ENCODE data around the gene SPRN.

- TF ChIP-seq, protein P1, sequence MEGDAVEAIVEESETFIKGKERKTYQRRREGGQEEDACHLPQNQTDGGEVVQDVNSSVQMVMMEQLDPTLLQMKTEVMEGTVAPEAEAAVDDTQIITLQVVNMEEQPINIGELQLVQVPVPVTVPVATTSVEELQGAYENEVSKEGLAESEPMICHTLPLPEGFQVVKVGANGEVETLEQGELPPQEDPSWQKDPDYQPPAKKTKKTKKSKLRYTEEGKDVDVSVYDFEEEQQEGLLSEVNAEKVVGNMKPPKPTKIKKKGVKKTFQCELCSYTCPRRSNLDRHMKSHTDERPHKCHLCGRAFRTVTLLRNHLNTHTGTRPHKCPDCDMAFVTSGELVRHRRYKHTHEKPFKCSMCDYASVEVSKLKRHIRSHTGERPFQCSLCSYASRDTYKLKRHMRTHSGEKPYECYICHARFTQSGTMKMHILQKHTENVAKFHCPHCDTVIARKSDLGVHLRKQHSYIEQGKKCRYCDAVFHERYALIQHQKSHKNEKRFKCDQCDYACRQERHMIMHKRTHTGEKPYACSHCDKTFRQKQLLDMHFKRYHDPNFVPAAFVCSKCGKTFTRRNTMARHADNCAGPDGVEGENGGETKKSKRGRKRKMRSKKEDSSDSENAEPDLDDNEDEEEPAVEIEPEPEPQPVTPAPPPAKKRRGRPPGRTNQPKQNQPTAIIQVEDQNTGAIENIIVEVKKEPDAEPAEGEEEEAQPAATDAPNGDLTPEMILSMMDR (IDR thresholded peaks at IDR 0.05), result no peak
- TF ChIP-seq EP300 (IDR thresholded peaks at IDR 0.05), result no peak
Measured at GRCh38 chr10:133453516-133454203, 29.2 kb upstream of the SPRN start, which contains the start of gene SCART1.
